Measurements from ENCODE around the gene APOC1.
"Not testable (repeated sequence)": the region's sequence is repeated elsewhere in the genome, so short reads cannot be mapped to it uniquely, and the experiment has no call there.

The APOC1 gene

GRCh38 chr19:44897835-44898234, 16.6 kb upstream of the APOC1 start:
- H3K4me3 ChIP-seq (ENCODE audit: low read length) = no peak overlapping the region
- no peak for TF ChIP-seq ZNF274 (IDR thresholded peaks at IDR 0.05; ENCODE audit: low read depth, low read length)

GRCh38 chr19:44900328-44901244, 13.8 kb upstream of the APOC1 start:
- no peak for TF ChIP-seq ZNF274 (IDR thresholded peaks at IDR 0.05; ENCODE audit: low read depth, low read length)
- no peak overlapping the region for H3K4me3 ChIP-seq (ENCODE audit: low read length)

GRCh38 chr19:44903216-44903601, 11.2 kb upstream of the APOC1 start:
- TF ChIP-seq ZNF274 (IDR thresholded peaks at IDR 0.05; ENCODE audit: low read depth, low read length) = no peak
- no peak overlapping the region for H3K4me3 ChIP-seq (ENCODE audit: low read length)

GRCh38 chr19:44903602-44904425, 10.6 kb upstream of the APOC1 start:
- no peak overlapping the region for H3K4me3 ChIP-seq (ENCODE audit: low read length)
- TF ChIP-seq ZNF274 (IDR thresholded peaks at IDR 0.05; ENCODE audit: low read depth, low read length) = no peak

GRCh38 chr19:44904426-44904994, 9.9 kb upstream of the APOC1 start:
- no peak for TF ChIP-seq ZNF274 (IDR thresholded peaks at IDR 0.05; ENCODE audit: low read depth, low read length)
- no peak overlapping the region for H3K4me3 ChIP-seq (ENCODE audit: low read length)

- no peak for TF ChIP-seq ZNF274 (IDR thresholded peaks at IDR 0.05; ENCODE audit: low read depth, low read length)
- no peak within 1 kb of the TSS for H3K4me3 ChIP-seq (ENCODE audit: low read length)
Observed at GRCh38 chr19:44905437-44906160, 8.8 kb upstream of the APOC1 start, which contains the start of gene APOE. APOE (plus strand) TSS chr19:44905796; CDS start chr19:44906625, 829 bp downstream.

GRCh38 chr19:44907613-44908012, 6.8 kb upstream of the APOC1 start:
- no peak overlapping the region for H3K4me3 ChIP-seq (ENCODE audit: low read length)
- no peak for TF ChIP-seq ZNF274 (IDR thresholded peaks at IDR 0.05; ENCODE audit: low read depth, low read length)

GRCh38 chr19:44908074-44908835, 6.2 kb upstream of the APOC1 start:
- no peak for TF ChIP-seq ZNF274 (IDR thresholded peaks at IDR 0.05; ENCODE audit: low read depth, low read length)
- H3K4me3 ChIP-seq (ENCODE audit: low read length) = no peak overlapping the region

- TF ChIP-seq ZNF274 (IDR thresholded peaks at IDR 0.05; ENCODE audit: low read depth, low read length) = no peak
- H3K4me3 ChIP-seq (ENCODE audit: low read length) = no peak overlapping the region
Observed at GRCh38 chr19:44908836-44909261, 5.6 kb upstream of the APOC1 start.

GRCh38 chr19:44909775-44910174, 4.6 kb upstream of the APOC1 start:
- TF ChIP-seq ZNF274 (IDR thresholded peaks at IDR 0.05; ENCODE audit: low read depth, low read length) = no peak

GRCh38 chr19:44911896-44912295, 2.5 kb upstream of the APOC1 start:
- not testable (repeated sequence) for H3K4me3 ChIP-seq (ENCODE audit: low read length)

More at GRCh38 chr19:44909775-44910174, 4.6 kb upstream of the APOC1 start:
- no peak overlapping the region for H3K4me3 ChIP-seq (ENCODE audit: low read length)

- H3K4me3 ChIP-seq (ENCODE audit: low read length) = no peak overlapping the region
- TF ChIP-seq ZNF274 (IDR thresholded peaks at IDR 0.05; ENCODE audit: low read depth, low read length) = no peak
Observed at GRCh38 chr19:44912854-44913253, 1.6 kb upstream of the APOC1 start.

- H3K4me3 ChIP-seq (ENCODE audit: low read length) = not testable (repeated sequence)
Observed at GRCh38 chr19:44913512-44914432, 636 bp upstream of the APOC1 start.
